ENCODE results near the gene MYOM3. TPM values are rescaled to one million over a fixed set of nuclear protein-coding genes. Genes with fewer than 3 reads are reported as not detected.
"Not testable (repeated sequence)": the region's sequence is repeated elsewhere in the genome, so short reads cannot be mapped to it uniquely, and the experiment has no call there.

MYOM3 gene
- total and polyA plus RNA-seq, 2 experiments from 2014 or later = 2.0 to 2.4 TPM

DNA sequence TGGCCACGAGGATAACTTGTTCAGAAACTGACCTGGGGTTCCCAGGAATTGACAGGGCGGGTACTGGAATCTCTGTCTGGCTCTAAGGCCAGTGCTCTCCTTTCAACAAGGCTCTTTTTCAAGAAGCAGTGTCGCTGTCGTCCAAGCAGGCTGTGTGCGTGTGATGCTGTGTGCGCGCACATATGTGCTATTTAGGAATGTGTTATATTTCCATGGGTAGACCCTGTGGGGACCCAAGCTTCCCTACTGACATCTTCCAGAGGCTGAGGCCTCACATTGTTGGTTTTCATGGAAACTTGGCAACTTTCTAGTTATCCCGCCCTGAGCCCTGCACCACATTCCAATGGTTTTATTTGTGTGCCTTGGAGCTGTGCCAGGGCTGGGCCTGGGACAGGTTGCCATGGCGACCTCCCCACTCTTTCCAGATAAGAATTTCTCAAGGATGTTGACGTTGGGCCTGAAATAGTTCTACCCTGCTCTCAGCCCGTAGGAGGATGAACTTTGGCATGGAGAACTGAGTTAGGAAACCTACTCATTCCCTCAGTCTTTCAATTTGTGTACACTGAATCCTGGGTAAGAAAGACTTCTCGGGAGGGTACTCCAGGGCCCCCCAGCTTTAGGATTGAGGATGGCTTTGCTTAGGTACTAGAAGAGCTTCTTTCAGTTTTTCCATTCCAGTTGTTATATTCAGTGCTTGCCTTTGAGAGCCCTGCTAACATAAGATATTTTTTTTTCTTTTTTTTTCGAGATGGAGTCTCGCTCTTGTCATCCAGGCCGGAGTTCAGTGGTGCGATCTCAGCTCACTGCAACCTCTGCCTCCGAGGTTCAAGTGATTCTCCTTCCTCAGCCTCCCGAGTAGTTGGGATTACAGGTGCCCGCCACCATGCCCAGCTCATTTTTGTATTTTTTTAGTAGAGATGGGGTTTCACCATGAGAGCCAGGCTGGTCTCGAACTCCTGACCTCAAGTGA is 93.0 kb downstream of the MYOM3 start:
- peak; percentile 98 for DNase-seq (ENCODE audit: low spot score)
- Histone ChIP-seq H3K4me3 (no peak overlapping the region), H3K4me2 (peak overlapping the region; percentile 67), H3K4me1 (ENCODE audit: insufficient read depth) (peaks cover 71% of the 10 kb centered on the region), H3K9me3 (ENCODE audit: low read depth) (no peaks in the 10 kb centered on the region), H3K36me3 (replicated peaks; ENCODE audit: insufficient read depth, low read depth) (no peaks in the 10 kb centered on the region), H3K27ac (peak overlapping the region; percentile 95), H2AFZ (no peak overlapping the region), H4K20me1 (ENCODE audit: insufficient read depth, poor library complexity, severe bottlenecking) (no peaks in the 10 kb centered on the region), H3K9me2 (replicated peaks; ENCODE audit: insufficient read depth) (no peaks in the 10 kb centered on the region), H3K27me3 (no peaks in the 10 kb centered on the region), H3K79me2 (no peaks in the 10 kb centered on the region)
- no peak for TF ChIP-seq EZH2 (IDR thresholded peaks at IDR 0.05; ENCODE audit: borderline replicate concordance)
- no peak for TF ChIP-seq EZH2phosphoT487 (IDR thresholded peaks at IDR 0.05; ENCODE audit: low read depth, severe bottlenecking, unreplicated experiment)
- TF ChIP-seq, protein P1, sequence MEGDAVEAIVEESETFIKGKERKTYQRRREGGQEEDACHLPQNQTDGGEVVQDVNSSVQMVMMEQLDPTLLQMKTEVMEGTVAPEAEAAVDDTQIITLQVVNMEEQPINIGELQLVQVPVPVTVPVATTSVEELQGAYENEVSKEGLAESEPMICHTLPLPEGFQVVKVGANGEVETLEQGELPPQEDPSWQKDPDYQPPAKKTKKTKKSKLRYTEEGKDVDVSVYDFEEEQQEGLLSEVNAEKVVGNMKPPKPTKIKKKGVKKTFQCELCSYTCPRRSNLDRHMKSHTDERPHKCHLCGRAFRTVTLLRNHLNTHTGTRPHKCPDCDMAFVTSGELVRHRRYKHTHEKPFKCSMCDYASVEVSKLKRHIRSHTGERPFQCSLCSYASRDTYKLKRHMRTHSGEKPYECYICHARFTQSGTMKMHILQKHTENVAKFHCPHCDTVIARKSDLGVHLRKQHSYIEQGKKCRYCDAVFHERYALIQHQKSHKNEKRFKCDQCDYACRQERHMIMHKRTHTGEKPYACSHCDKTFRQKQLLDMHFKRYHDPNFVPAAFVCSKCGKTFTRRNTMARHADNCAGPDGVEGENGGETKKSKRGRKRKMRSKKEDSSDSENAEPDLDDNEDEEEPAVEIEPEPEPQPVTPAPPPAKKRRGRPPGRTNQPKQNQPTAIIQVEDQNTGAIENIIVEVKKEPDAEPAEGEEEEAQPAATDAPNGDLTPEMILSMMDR (IDR thresholded peaks at IDR 0.05; ENCODE audit: poor library complexity) = no peak
- WGBS (ENCODE audit: low lambda C conversion rate, missing lambda C conversion rate) = 48% methylated on average over 20 of the region's 20 CpGs

DNA sequence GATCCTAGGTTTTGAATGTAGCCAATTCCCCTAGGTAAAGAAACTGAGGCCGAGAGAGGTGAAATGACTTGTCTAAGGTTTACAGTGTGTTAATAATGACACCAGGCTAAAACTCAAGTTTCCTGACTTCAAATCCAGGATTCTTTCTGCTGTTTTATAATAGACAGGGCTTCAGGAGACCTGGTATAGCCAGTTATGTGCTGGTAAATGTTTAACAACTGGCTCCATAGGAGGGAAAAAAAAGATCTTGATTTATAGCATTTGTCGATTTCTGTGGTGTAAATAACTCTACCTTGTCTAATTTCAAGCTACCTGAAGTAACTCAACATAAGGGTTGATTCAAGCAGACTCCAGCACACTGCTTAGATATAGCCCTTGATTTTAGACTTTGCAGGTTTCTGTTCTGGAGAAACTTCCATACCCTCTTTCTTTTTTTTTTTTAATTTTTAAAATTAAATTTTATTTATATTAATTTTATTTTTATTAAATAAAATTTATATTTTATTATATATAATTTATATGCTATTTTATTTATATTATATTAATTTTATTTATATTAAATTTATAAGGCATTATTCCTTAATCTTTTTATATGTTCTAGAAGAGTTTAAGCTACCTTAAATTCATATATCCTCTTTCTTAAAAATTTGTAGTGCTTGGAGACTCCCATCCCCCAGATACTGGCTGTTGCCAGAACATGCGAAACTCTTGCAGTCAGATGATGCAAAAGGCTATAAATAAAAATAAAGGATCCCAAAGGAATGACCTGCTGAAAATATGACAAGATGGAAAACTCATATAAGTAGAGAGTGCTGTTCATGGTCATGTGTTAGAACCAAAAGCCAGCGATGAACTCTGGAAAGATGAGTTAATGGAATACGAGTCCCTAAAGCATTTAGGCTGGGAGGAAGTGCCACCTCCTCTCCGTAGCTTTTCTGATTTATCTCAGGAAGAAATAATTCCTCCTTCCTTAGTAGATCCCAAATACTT is 96.4 kb downstream of the MYOM3 start:
- no peaks in the 10 kb centered on the region for H3K9me3 ChIP-seq (ENCODE audit: low read depth)
- no peaks in the 10 kb centered on the region for H3K79me2 ChIP-seq
- peak overlapping the region; percentile 95 for H3K27ac ChIP-seq
- peak overlapping the region; percentile 34 for H3K4me2 ChIP-seq
- H4K20me1 ChIP-seq (ENCODE audit: insufficient read depth, poor library complexity, severe bottlenecking) = no peaks in the 10 kb centered on the region
- H3K9me2 ChIP-seq (replicated peaks; ENCODE audit: insufficient read depth) = no peaks in the 10 kb centered on the region
- H2AFZ ChIP-seq = no peak overlapping the region
- H3K4me3 ChIP-seq = no peak overlapping the region
- peak; percentile 53 for DNase-seq (ENCODE audit: low spot score)
- 44% methylated on average over 6 of the region's 6 CpGs for WGBS (ENCODE audit: low lambda C conversion rate, missing lambda C conversion rate)
- H3K27me3 ChIP-seq = no peaks in the 10 kb centered on the region
- peaks cover 56% of the 10 kb centered on the region for H3K4me1 ChIP-seq (ENCODE audit: insufficient read depth)
- H3K36me3 ChIP-seq (replicated peaks; ENCODE audit: insufficient read depth, low read depth) = no peaks in the 10 kb centered on the region
- TF ChIP-seq, protein P1 (IDR thresholded peaks at IDR 0.05; ENCODE audit: poor library complexity) = no peak
- TF ChIP-seq EZH2 (IDR thresholded peaks at IDR 0.05; ENCODE audit: borderline replicate concordance) (no peak), EZH2phosphoT487 (IDR thresholded peaks at IDR 0.05; ENCODE audit: low read depth, severe bottlenecking, unreplicated experiment) (no peak)

DNA sequence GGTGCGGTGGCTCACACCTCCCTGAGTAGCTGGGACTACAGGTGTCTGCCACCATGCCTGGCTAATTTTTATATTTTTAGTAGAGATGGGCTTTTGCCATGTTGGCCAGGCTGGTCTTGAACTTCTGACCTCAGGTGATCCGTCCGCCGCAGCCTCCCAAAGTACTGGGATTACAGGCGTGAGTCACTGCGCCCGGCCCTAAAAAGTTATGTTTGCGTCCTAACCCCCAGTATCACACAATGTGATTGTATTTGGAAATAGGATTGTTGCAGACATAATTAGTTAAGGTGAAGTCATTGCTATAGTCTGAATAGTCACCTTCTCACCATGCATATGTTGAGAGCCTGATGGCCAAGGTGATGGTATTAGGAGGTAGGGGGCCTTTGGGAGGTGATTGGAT is 99.1 kb downstream of the MYOM3 start:
- not testable (repeated sequence) for H3K4me2 ChIP-seq; H3K4me3 ChIP-seq; H3K27ac ChIP-seq; H3K27me3 ChIP-seq; H3K79me2 ChIP-seq; DNase-seq (ENCODE audit: low spot score); H2AFZ ChIP-seq; H4K20me1 ChIP-seq (ENCODE audit: insufficient read depth, poor library complexity, severe bottlenecking); H3K36me3 ChIP-seq (replicated peaks; ENCODE audit: insufficient read depth, low read depth); H3K9me2 ChIP-seq (replicated peaks; ENCODE audit: insufficient read depth); H3K9me3 ChIP-seq (ENCODE audit: low read depth)
- WGBS (ENCODE audit: low lambda C conversion rate, missing lambda C conversion rate) = 84% methylated on average over 8 of the region's 8 CpGs
- peaks cover 41% of the 10 kb centered on the region for H3K4me1 ChIP-seq (ENCODE audit: insufficient read depth)
